Hematopoietic multipotent progenitor cell treated with erythropoietin and hydrocortisone succinate and interleukin-3 and kit ligand, for 17 days (in vitro differentiated cells): Measurements from ENCODE around the gene HOXC12.

Source experiments
- DNase-seq: peaks from one replicate; pipeline ENCODE4 v3.0.0-alpha.2; 2015; ENCODE audit warnings: low spot score

The HOXC12 gene

GRCh38 chr12:54008260-54008552 is 53.5 kb downstream of the HOXC12 start:
- DNase-seq, result no peak
